GM18520 (cell line): ENCODE measurements around the gene SMIM45.

ENCODE experiments used
- ATAC-seq: cut with Tn5 transposase; IDR thresholded peaks from one replicate; pipeline ENCODE4 v1.9.1; 2021; ENCODE audit not compliant: unreplicated experiment

Gene SMIM45

DNA sequence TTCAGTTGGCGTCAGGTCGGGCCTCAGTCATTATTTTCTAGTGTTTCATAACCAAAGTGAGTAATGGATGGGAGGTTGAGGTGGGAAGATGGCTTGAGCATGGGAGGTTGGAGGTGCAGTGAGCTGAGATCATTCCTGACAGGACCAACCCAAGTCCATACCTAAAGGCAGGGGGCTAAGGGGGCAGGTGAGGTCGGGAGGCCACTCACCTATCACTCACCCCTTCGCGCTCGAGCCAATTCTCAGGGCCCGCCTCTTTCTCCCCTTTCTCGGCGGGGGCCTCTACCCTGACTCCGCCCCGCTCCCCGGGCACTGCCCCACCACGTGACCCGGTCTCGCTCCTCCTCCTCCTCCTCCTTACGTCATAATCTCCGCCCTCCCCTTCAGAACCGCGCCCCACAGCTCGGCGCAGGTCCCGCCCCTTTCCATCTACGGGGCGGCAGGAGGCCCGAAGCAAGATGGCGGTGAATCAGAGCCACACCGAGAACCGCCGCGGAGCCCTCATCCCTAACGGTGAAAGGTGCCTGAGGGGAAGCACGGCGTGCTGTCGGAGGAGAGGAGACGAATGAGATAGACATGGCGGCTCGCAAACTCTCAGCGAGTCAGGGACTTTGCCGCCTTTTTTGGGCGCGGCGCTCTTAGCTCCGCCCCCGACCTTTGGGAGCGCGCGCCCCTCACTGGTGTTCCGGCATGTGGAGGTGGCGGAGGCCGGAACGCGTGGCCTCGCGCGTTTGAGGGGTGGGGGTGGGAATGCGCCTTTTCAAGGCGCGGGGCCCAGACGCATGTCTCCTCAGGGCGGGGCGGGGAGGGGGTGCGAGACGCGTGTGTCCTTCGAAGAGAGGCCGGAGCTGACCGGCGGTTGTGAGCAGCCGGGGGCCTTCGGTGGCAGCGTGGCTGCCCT, 46.7 kb downstream of the SMIM45 start, which contains the start of gene WBP2NL:
WBP2NL (plus strand) TSS at position 428 of the 901 bp plus-strand sequence; CDS start at position 459, 31 bp downstream.
- ATAC-seq, result peak; percentile 57

DNA sequence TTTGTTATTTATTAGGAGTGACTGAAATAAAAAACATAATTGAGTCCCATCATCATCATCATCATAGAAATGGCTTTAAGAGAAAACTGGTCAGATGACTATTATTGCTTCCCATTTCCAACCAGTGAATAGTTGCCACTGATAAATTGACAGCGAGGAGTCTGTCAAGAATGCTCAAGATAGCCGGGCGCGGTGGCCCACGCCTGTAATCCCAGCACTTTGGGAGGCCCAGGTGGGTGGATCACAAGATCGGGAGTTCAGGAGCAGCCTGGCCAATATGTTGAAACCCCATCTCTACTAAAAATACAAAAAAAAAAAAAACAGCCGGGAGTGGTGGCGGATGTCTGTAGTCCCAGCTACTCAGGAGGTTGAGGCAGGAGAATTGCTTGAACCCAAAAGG, 48.5 kb downstream of the SMIM45 start:
- ATAC-seq, result no peak

DNA sequence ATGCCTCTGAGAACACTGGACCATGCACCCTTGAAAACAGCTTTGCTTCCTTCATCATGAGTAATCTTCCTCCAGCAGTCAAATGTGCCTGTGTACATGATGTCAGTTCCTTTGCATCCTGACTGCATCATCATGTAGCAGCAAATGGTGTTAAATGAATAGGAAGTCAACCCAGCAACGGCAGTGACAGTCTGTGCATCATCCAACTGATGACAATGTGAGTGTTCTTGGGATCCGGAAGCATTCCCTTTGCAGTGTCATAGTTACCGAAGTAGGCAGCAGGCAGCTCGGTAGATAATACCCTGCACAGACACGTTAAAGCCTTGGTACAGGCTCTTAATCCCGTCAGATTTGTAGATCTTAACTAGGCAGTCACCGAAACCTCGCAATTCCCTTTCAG, 49.2 kb downstream of the SMIM45 start:
- ATAC-seq, result no peak

DNA sequence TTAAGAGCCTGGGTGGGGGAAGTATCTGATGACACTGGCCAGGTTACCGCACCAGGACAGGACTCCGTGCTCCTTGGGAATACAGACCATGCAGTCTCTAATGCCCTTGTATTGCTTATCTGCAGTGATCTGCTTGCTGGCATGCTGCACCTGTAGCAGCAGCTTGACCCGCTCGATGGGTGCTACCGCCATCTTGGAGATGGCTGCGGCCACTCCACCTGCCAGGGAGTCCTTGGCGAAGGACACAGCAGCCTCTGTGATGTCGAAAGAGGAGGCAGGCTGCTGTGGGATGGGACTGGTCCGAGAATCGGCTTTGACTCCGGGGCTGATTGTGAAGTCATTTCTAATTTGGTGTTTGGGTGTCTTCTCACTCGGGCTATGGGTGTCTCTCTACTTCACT, 49.8 kb downstream of the SMIM45 start:
- no peak for ATAC-seq

DNA sequence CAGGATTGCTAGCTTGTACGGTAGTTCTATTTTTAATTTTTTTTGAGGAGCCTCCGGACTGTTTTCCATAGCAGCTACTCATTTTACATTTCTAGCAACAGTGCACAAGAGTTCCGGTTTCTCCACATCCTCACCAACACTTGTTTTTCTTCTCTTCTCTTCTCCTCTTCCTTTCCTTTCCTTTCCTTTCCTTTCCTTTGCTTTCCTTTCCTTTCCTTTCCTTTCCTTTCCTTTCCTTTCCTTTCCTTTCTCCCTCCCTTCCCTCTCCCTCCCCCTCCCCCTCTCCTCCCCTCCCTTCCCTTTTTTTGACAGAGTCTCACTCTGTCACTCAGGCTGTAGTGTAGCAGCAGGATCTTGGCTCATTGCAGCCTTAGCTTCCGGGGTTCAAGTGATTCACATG, 56.0 kb downstream of the SMIM45 start:
- no peak for ATAC-seq
